Right lung (tissue), 5 donors: ENCODE data around the gene ORAI1. TPM values are rescaled to one million over a fixed set of nuclear protein-coding genes. Genes with fewer than 3 reads are reported as not detected.

ENCODE experiments used
- DNase-seq, 2 donors: peaks; one replicate each; pipeline ENCODE4 v3.0.0-alpha.2; 2013
- polyA plus RNA-seq, 5 donors: library from polyadenylated mRNA; unstranded; fragments of 120-200 nt; gene quantifications; one replicate each; pipeline versions ENCODE4 v1.2.1 to v1.2.3, GENCODE V29; 2013; ENCODE audit warnings: inconsistent platforms in 1 of 5, low replicate concordance in 1 of 5; ENCODE audit not compliant: insufficient read length in 5 of 5, insufficient read depth in 1 of 5

Gene ORAI1
- polyA plus RNA-seq, 5 donors: 8.7 to 20.6 (median 11.4) TPM

DNA sequence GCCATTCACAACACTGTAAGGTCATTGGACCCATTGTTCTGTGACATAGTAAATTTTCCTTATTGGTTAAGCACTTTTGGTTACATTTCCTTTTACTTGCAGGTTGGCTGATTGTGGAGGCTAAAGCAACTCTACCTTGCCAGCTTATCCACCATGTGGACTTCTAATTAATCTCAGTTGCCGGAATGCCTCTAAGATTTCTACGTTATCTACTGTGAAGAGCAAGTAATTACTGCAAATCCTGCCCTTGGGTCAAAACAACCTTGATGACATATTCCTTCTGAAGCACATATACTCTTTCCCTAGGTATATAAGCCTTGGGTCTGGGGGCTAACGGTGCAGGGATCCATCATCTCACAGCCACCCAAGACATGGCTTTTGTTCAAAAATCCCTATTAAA, 62.6 kb downstream of the ORAI1 start:
- no peak for DNase-seq

DNA sequence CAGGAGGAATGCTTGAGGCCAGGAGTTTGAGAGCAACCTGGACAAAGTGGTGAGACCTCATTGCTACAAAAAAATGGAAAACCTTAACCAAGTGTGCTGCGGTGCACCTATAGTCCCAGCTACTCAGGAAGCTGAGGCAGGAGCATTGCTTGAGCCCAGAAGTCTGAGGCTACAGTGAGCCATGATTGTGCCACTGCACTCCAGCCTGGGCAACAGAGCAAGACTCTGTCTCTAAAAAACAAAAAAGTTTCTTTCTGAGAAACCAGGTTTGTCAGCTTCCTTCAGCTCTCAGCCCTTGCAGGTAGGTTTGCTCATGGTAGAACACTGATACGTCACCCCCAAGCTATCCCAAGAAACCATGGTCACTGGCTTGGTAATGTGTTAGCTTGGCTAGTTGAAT, 63.1 kb downstream of the ORAI1 start:
- no peak for DNase-seq

Other genes starting within 250 kb of the ORAI1 start
- 10 to 100 TPM; 32.3 to 37.7 (median 35.3) TPM for gene RNF34, start 226.4 kb upstream of the ORAI1 start, polyA plus RNA-seq
- 10 to 100 TPM; 34.3 to 39.8 (median 37.8) TPM for gene KDM2B, start 45.5 kb upstream of the ORAI1 start, polyA plus RNA-seq
- 1 to 10 TPM in 4 of 5 donors, under 1 TPM in 1; 0.70 to 2.6 (median 1.9) TPM for gene MORN3, start 43.1 kb downstream of the ORAI1 start, polyA plus RNA-seq
- 10 to 100 TPM in 3 of 5 donors, 1 to 10 TPM in 2; 6.8 to 13.5 (median 11.3) TPM for gene TMEM120B, start 86.2 kb downstream of the ORAI1 start, polyA plus RNA-seq
- gene RHOF, start 167.2 kb downstream of the ORAI1 start, polyA plus RNA-seq: 10 to 100 TPM in 4 of 5 donors, 1 to 10 TPM in 1; 7.2 to 13.7 (median 11.1) TPM
- 10 to 100 TPM in 4 of 5 donors, 1 to 10 TPM in 1; 9.4 to 16.6 (median 13.1) TPM for gene SETD1B, start 177.5 kb downstream of the ORAI1 start, polyA plus RNA-seq
- under 1 TPM in 3 of 5 donors, not detected in 2; 0.08 to 0.34 (median 0.10) TPM for gene HPD, start 232.3 kb downstream of the ORAI1 start, polyA plus RNA-seq